ENCODE measurements around the gene DTNBP1.

GRCh38 chr6:15582499-15582898 lies 80.3 kb downstream of the DTNBP1 start:
- TF ChIP-seq CTCF (IDR thresholded peaks at IDR 0.05; ENCODE audit: extremely low read depth in 1 of 2, insufficient read depth in 1 of 2, low read depth in 1 of 2, low read length in 2 of 2) (no peak), GATA2 (IDR thresholded peaks at IDR 0.05; ENCODE audit: insufficient read depth, insufficient read length, low read depth, low read length) (no peak), EZH2 (IDR thresholded peaks at IDR 0.05; ENCODE audit: borderline replicate concordance, low read depth, low read length, severe bottlenecking) (no peak), POLR2AphosphoS5 (IDR thresholded peaks at IDR 0.05; ENCODE audit: insufficient read depth, low read depth, low read length) (no peak), POLR2A (IDR thresholded peaks at IDR 0.05; ENCODE audit: low read depth, low read length) (no peak)
